CD4-positive, alpha-beta T cell treated with Interleukin-12 subunit alpha and Interleukin-12 subunit beta, for 1 hour (primary cell): ENCODE measurements around the gene YES1.
A peak's percentile ranks its signal among the peaks of the same experiment; 100 is the strongest.
"Not testable (repeated sequence)": the region's sequence is repeated elsewhere in the genome, so short reads cannot be mapped to it uniquely, and the experiment has no call there.

Source experiments
- DNase-seq: peaks from one replicate; pipeline ENCODE4 v3.0.0-alpha.2; 2020

The YES1 gene

DNA sequence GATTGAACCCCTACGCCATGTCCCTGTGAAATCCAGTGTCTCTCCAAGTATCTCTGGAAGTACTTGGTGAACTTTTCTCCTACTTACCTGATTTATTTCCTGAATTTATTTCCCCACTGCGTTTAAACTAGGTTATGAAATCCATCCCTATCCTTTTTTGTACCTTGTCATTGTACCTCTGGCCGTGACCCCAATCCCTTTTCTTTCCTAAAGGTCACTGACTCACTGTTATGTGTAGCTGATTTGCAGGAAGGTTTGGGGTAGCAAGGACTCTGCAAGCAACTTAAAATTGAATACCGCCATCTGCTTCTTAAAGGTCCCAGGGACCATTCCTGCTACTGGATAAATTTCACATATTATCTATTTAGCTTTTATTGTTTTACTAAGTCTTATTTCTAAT lies 95.0 kb downstream of the YES1 start:
- no peak for DNase-seq

DNA sequence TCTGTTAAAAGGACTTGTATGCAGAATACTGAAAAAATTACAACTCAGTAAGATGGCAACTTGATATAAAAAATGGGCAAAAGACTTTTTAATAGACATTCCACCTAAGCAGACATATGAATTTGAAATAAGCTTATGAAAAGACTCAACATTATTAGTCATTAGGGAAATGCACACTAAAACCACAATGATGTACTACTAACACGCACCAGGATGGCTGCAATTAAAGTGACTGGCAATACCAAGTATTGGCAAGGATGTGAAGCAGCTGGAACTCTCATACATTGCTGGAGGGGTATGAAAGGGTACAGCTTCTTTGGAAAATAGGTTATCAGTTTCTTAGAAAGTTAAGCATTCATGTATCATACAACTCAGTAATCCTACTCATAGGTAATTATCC lies 96.4 kb downstream of the YES1 start:
- DNase-seq: no peak

DNA sequence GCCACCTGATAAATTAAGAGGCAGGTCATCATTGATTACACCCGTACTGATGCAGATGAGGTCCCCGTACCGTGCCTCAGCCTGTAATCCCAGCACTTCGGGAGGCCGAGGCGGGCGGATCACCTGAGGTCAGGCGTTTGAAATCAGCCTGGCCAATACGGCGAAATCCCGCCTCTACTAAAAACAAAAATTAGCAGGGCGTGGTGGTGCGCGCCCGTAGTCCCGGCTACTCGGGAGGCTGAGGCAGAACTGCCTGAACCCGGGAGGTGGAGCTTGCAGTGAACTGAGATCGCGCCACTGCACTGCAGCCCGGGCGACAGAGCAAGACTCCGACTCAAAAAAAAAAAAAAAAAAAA lies 98.9 kb downstream of the YES1 start:
- no peak for DNase-seq

DNA sequence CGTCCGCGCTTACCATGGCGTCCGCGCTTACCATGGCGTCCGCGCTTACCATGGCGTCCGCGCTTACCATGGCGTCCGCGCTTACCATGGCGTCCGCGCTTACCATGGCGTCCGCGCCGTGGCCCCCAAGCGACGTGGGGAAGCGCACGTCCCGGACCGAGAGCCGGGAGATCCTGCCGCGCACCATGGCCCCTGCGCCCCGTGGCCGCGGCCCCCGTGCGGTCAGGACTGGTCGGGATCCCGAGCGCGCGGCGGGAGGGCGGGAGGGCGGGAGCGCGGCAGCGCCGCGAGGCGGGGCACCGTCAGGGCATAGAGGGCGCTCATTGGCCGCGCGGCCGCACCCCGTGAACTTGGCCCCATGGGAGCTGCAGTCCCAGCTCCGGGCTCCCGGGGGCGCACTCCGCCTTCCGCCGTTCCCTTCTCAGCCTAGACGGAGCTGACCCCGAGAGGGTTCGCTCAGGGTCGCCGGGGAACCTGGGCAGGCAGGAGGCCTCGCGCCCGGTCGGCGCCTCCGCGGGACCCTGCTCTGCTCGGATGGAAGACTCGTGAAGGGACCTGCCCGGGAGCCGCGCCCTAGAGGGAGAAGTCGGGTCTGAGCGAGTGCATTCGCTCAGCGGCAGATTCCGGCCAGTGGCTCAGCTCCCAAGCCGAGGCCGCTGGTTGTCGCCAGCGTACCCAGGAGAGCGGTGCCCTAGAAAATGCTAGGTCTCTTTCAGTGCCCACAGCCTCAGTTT lies 99.5 kb downstream of the YES1 start, which contains the start of gene ENOSF1:
Gene ENOSF1 (minus strand): TSS at position 230 of the 734 bp plus-strand sequence. CDS start 43 bp downstream, at position 187.
- DNase-seq: peak; percentile 90

DNA sequence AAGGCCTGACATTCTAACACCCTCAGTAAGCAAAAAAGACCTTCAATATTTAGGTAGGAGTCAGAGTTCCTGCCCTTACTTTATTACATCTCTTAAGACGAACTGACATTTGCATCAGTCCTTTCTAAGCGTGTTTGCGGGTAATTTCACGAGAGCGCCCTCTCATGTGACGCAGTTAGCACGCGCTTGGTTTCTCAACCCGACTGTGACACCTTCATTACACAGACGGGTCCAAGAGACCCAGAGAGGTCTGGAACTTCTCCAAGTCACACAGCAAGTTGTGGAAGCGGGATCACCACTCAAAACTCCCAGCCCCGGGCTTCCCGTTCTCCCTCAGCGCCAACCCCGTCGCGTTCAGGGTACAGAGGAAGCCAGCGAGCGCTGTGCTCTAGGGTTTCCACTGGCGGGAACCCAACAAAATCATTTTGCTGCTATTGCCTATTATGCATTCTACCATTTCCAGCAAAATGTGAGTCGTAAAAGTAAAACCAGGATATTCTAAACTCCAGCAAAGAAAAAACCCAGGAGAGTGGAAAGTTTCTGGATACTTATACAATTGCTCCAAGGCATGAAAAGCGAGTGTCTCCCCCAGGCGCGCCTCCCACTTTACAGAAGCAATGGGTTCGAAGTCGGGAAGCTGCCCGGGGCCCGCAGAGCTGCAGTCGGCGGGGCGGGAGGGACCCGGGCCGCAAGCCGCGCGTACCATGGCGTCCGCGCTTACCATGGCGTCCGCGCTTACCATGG lies 100.2 kb downstream of the YES1 start:
- peak; percentile 78 for DNase-seq

DNA sequence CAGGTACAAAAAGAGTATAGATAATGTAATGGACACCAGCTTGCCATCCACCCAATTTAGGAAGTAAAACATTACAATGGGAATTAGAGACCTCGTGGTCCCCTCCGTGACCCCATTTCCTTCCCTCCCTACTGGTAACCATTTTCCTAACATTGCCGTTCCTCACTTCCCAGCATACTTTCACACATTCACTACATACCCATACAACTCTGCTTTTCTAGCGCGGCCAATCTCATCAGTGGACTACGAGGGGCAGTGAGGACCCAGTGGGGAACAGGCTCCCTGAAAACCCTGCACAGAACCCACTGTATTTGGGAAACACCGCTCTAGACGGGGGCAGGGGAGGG lies 100.8 kb downstream of the YES1 start:
- no peak for DNase-seq

DNA sequence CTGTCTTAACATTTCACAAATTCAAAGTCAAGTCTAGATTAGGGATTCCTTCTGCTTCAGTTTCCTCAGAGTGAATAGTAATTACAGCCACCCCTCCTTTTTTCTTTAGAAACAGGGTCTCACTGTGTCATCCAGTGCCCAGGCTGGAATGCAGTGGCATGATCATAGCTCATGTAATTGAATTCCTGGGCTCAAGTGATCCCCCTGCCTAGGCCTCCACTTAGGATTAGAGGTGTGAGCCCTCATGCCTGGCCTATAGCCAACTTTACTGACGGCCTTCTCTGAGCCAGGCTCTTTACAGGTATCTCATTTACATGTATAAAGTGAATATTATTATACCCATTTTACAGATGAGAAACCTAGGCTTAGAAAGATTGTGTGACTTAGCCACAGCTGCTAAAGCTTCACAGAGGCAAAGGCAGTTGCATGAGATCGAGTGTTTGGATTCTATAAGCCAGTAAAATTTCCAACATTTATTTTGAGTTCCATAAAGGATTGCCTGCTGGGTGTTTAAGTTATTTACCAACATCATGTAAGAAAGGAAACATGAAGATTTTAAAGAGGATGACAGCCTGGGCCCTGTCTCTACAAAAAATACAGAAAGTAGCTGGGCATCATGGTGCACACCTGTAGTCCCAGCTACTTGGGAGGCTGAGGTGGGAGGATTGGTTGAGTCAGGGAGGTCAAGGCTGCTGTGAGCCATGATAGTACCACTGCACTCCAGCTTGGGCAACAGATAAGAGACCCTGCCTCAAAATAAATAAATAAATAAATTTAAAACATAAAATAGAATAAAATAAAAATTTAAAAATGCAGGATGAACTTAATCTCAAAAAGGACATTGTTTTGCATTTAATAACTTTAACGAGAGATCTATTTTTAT lies 101.4 kb downstream of the YES1 start:
- no peak for DNase-seq

DNA sequence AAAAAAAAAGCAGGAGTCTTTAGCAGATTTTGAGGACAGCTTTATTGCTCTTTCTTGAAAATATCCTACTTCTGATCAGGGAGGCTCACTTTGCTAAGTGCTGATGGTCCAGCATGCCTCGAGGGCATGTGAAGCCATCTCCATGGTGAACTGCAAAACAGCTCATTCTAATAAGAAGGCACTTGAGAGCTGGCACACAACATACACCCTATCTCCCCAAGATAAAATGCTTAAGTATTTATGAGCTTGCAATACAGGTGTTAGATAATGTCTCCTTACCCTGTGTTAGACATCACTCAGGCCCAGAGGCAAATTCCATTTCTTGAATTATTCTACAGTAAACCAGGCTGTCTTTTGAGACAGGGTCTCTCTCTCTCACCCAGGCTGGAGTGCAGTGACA lies 102.3 kb downstream of the YES1 start:
- no peak for DNase-seq

DNA sequence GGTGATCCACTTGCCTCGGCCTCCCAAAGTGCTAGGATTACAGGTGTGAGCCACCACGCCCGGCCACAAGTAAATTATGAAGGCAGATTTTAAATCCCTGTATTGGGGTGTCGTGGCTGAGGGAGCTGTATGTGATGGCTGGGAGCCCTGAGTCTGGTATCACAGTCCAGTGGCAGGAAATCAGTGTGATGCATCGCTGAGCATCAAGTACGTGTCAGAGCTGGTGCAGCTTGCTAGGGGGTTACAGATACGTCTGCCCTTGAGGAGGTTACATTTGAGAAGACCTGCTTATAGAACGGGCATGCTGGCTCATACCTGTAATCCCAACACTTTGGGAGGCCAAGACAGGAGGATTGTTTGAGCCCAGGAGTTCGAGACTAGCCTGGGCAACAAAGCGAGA lies 103.9 kb downstream of the YES1 start:
- no peak for DNase-seq

DNA sequence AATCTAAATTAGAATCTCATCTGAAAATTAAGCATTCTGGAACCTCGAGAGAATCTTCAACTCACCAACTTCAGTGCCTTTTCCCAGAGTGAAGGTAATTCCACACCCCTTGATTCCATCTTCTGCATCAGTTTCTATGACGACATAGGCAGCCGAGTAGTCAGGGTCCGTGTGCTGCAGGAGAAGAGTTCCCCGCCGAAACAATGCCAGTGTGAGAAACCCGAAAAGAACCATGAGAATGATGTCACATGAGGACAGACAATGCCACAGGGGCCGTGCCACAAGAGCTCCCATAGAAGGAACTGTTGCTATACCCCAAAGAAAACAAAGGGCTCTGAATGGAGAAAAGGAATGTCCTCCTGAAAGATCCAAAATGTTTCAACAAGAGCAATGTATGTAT lies 105.6 kb downstream of the YES1 start:
- no peak for DNase-seq

DNA sequence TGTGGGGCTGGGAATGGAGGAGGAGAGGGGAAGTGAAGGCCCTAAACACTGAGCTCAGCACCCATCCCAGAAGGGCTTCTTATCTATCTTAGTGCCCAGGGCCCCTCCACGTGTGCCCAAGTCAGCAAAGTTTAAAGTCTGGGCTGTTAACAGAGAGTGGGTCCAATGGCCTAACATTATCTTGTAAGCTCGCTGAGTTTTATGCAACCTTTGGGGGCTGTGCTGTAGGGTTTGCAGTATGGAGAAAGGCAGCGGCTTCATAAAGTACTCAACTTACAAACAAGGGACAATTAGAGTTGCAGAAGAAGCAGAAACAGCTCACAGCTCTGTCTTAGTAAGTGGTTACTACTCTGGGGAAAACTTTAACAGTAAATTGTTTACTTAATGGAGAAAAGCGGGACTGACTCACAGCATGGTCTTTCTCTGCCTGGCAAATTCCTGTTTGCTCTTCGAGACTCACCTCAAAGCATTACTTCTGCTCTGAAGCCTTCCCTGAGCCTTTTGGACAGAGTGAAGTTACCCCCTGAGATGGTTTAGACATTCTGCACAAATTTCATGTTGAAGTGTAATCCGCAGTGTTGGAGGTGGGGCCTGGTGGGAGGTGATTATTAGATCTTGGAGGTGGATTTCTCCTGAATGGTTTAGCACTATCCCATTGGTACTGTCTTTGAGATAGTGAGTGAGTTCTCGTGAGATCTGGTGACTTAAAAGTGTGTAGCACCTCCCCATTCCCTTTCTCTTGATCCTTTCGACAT lies 108.7 kb downstream of the YES1 start:
- no peak for DNase-seq

DNA sequence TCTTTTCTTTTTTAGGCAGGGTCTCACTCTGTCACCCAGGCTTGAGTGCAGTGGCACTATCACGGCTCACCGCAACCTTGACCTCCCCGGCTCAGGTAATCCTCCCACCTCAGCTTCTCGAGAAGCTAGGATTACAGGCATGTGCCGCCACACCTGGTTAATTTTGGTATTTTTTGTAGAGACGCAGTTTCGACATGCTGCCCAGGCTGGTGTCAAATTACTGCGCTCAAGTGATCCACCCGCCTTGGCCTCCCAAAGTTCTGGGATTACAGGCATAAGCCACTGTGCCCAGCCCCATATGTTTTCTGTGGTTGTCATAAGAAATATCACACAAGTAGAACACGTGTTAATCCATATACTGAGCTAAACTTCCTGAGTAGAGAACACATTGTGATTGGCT lies 114.2 kb downstream of the YES1 start:
- no peak for DNase-seq

DNA sequence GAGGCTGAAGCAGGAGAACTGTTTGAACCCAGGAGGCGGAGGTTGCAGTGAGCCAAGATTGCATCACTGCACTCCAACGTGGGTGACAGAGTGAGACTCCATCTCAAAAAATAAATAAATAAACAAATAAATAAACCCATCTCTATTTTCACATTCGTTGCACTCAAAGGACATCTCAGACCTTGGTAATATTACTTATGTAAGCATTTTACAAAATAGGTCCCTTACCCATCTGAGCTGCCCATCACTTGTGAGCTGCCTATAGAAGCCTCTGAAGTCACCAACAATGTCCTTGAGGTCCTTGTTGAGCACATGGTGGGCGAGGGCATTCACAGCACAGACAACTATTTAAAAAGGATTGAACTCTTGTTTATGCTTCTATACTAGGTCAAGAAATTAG lies 115.0 kb downstream of the YES1 start:
- no peak for DNase-seq

DNA sequence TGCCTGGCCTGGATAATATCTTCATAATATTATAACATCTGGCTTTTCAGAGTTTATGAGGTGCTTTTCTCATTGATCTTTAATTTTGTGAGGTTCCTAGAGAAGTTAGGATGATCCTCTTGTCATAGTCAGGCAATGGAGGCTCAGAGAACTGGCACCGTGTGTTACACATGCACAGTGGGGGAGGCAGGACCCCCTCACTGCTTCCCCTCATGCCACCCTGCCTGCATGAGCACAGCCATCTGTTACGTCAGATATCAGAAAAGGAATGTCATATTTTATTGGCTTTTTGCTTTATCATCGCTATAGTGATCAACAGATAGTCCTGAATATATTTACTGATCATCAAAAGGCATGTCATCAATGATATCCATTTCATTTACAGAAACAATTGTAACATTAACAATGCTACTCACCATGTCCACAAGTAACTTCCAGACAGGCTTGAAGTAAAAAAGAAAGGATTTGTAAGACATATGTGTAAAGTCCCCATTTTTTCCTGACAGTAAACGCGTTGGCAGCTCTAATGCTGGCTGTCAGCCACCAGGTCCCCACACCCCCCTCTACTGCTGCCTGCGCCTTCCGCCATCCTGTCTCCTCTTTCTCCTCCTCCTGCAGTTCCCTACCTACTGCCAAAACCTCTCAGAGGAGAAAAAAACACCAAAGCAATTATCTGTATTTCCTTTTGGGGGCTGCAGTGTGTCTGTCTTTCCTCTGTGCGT lies 118.4 kb downstream of the YES1 start:
- DNase-seq: no peak

DNA sequence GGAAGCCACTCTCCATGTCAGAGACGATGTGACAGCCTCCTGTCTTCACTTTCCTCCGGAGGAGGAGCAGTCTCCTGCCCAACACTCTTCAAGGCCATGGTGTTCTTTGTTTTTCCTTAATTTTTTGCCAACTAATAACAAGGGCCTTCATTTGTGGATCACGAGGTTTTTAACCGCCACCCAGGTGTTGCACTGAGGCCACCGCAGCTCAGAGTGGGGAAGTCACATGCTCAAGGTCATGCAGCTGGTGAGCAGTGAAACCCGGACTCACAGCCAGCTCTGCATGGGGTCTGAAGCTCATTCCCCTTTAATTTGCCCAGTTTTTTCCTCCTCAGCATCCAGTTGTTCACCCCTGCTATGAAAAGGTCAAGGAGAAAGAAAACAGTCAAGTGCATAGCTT lies 119.2 kb downstream of the YES1 start:
- DNase-seq: no peak

DNA sequence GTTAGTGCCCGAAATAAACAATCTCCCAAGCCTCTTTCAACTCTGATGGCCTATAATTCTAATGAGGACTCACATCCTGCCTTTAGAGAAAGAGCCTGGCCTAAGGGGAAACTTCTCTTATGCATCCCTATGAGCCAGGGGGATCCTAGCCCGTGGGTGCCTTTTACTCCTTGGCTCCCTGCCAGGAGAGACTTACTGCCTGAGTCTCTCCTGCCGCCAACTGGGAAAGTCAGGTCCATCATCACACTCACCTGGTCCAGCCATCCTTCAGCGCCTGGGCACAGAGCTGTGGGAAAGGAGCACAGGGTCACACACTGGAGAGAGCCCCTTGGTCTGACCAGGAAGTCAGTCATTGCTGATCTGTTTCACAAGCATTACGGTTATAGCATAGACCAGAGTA lies 123.7 kb downstream of the YES1 start:
- DNase-seq: no peak

DNA sequence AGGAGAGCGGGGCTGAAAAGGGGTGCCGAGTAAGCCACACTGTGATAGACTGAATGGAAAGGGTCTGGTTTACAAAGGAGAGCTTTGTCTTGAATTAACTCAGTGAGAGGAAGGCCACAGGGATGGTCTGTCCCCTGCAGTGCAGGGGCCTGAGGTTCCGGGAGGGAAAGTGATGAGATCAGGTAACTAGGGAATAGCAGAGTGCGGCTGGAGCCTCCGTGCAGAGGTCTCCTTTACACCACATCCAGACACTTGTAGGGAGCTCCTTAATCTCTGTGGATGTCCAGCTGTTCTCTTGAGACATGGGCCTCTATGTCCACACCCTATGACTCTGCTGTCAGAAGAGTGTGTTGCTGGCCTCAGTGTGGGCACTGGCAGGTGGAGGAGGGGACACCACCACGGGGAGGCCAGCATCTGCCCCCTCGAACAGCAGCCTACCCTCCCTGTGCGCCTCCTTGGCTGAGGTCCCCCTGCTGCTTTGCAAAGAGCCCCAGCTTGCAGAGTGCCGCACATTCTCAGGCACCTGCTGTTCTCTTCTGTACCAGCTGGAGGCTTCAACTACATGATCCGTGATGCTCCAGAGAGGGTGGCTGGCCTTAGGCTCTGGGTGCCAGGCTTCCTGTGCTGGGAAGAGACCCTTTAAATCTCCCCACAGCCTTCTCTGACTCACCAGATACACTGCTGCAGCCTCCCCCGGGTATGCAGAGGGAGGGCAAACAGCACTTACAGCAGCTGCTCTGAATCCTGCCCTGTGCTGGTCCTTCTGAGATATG lies 125.5 kb downstream of the YES1 start:
- DNase-seq: no peak

DNA sequence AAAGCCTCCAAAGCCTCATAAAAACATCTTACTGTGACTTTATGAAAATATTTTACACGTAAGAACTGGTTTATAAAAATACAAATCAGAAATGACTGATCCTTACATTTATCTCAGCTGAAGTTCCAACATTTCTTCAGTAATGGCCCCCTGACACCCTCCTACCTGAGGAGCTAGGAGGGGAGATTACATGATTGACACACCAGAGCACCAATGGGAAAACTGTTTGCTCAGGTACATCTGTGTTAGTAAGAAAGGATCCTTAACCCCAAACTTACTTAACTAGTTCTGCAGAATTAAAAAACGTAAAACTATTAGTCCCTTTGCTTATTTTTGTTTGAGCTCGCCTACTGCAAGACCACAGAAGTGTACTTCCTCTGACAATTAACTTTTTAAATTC lies 126.6 kb downstream of the YES1 start:
- no peak for DNase-seq

DNA sequence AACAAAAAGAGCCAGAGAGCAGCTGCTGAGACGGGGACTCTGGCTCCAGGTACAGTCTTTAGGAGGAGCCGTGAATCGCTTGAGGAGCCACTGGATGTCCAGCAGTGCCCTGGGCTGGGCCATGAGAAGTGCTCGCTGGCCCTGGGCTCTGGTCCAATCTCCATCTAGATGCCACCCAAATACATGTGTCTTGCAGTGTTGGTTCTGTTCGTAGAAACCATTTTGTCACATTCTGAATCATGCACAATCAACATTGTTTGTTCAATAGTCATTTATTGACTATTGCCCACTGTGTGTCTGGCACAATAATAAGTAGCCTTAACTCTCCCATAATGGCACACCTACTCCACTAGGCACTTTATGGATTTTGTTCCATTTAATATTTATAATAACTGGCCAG lies 128.5 kb downstream of the YES1 start:
- no peak for DNase-seq

DNA sequence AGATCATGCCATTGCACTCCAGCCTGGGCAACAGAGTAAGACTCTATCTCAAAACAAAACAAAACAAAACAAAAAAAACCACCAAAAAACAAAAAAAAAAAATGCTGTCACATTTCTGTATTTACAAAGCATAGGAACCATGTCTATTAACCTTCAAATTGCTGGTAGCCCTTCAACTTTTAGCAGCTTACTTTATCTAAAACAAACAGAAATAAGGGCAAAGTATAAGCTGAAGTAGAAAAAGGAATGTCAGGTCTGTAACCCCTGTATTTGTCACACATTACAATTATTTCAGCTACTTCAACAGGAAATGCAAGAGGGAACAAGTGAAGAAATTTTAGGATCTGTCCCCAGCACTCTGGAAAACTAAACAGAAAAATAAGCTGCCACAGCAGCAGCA lies 129.2 kb downstream of the YES1 start:
- DNase-seq: no peak

DNA sequence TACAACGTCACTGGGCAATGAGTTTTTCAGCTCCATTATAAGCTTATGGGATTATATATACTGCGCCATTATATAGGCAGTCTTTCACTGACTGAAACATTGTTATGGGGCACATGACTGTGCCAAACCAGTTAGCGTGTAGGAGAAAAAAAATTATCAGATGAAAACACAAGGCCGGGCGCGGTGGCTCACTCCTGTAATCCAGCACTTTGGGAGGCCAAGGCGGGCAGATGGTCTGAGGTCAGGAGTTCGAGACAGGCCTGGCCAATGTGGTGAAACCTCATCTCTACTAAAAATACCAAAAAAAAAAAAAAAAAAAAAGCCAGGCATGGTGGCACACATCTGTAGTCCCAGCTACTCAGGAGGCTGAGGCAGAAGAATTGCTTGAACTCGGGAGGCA lies 129.6 kb downstream of the YES1 start:
- not testable (repeated sequence) for DNase-seq

DNA sequence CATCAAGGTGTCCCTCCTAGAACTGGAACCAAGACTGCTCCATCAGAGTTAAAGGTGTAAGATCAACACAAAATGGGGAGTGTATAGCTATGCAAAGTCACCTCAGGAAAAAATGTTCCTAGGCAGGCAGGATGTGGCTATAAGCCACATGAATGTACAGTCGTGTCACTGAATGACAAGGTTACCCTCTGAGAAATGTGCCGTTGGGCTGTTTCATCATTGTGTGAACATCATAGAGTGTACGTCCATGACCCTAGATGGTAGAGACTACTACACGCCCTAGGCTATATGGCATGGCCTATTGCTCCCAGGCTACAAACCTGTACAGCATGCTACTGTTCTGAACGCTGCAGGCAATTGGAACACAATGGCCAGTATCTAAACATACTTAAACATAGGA lies 130.1 kb downstream of the YES1 start:
- peak; percentile 48 for DNase-seq
